ENCODE measurements around the gene DRD5.

DNA sequence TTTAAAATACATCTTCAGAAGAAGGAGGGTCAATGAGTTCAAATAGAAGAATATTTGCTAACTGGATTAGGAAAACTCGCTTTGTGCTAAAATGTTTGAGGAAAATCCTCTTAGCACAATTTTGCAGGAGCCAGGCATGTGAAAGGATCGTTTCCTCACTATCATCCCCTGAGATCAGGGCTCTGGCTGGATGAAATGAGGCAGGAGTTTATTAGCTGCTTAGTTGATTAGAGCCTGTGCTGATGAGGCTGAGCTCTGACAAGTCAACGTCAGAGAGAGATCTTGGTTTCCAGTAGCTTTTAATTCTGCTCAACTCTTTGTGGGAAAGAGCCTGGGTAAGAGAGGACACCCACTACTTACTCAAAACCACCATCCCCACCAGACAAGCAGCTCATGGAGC lies 8.0 kb upstream of the DRD5 start:
- TF ChIP-seq CTCF (IDR thresholded peaks at IDR 0.05; ENCODE audit: low read depth, low read length) (no peak), POLR2A (IDR thresholded peaks at IDR 0.05; ENCODE audit: extremely low read depth, insufficient read length) (no peak), MYC (IDR thresholded peaks at IDR 0.05; ENCODE audit: low read depth, low read length) (no peak)
- TF ChIP-seq, protein P1, sequence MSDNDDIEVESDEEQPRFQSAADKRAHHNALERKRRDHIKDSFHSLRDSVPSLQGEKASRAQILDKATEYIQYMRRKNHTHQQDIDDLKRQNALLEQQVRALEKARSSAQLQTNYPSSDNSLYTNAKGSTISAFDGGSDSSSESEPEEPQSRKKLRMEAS (IDR thresholded peaks at IDR 0.05; ENCODE audit: low read depth, low read length): no peak
